ENCODE measurements around the gene PRSS38. TPM values are rescaled to one million over a fixed set of nuclear protein-coding genes. Genes with fewer than 3 reads are reported as not detected.
"Not testable (repeated sequence)": the region's sequence is repeated elsewhere in the genome, so short reads cannot be mapped to it uniquely, and the experiment has no call there.

PRSS38 gene
- total and polyA plus RNA-seq, 11 donors: not detected

DNA sequence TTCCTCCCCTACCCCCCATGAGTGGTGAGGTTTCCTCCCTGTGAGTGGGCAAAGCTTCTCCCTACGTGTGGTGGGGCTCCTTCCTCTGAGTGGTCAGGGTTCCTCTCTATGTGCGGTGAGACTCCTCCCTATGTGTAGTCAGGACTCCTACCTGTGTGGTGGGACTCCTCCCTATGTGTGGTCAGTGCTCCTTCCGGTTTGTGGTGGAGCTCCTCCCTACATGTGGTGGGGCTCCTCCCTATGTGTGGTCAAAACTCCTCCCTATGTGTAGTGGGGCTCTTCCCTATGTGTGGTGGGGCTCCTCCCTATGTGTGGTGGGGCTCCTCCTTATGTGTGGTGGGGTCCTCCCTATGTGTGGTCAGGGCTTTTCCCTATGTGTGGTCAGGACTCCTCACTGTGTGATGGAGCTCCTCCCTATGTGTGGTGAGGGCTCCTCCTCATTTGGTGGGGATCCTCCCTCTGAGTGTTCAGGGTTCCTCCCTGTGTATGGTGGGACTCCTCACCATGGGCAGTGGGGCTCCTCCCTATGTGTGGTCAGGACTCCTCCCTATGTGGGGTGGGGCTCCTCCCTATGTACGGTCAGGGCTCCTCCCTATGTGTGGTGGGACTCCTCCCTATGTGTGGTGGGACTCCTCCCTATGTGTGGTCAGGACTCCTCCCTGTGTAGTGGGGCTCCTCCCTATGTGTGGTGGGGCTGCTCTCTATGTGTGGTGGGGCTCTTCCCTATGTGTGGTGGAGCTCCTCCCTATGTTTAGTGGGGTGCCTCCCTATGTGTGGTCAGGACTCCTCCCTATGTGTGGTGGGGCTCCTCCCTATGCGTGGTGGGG is 29.1 kb downstream of the PRSS38 start:
- no peaks in the 10 kb centered on the region for H3K4me1 ChIP-seq
- TF ChIP-seq, protein P1, sequence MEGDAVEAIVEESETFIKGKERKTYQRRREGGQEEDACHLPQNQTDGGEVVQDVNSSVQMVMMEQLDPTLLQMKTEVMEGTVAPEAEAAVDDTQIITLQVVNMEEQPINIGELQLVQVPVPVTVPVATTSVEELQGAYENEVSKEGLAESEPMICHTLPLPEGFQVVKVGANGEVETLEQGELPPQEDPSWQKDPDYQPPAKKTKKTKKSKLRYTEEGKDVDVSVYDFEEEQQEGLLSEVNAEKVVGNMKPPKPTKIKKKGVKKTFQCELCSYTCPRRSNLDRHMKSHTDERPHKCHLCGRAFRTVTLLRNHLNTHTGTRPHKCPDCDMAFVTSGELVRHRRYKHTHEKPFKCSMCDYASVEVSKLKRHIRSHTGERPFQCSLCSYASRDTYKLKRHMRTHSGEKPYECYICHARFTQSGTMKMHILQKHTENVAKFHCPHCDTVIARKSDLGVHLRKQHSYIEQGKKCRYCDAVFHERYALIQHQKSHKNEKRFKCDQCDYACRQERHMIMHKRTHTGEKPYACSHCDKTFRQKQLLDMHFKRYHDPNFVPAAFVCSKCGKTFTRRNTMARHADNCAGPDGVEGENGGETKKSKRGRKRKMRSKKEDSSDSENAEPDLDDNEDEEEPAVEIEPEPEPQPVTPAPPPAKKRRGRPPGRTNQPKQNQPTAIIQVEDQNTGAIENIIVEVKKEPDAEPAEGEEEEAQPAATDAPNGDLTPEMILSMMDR (IDR thresholded peaks at IDR 0.05): no peak
- TF ChIP-seq POLR2A (IDR thresholded peaks at IDR 0.05): no peak
- H3K4me3 ChIP-seq: no peak overlapping the region
- no peak for DNase-seq
- WGBS, 4 donors: 75 to 88% (median 81%) methylated on average over 4 to 5 of the region's 5 CpGs
- no peak for ATAC-seq
- H3K27ac ChIP-seq: no peak overlapping the region
- H3K9me3 ChIP-seq: peaks cover 0 to 9% (median 3%) of the 10 kb centered on the region in 12 donors
- no peaks in the 10 kb centered on the region for H3K27me3 ChIP-seq
- no peaks in the 10 kb centered on the region for H3K36me3 ChIP-seq
- intact Hi-C loops (cut with DNase I): no loop called here

DNA sequence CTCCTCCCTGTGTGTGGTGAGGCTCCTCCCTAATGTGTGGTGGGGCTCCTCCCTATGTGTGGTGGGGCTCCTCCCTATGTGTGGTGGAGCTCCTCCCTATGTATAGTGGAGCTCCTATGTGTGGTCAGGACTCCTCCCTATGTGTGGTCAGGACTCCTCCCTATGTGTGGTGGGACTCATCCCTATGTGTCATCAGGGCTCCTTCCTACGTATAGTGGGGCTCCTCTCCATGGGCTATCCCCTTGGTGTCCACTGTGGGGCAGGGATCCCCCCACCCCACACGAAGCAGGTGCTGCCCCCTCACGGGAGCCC is 29.6 kb downstream of the PRSS38 start:
- intact Hi-C loops (cut with DNase I): no loop called here
- Histone ChIP-seq H3K27ac (no peak overlapping the region), H3K9me3 (peaks cover 0 to 9% (median 3%) of the 10 kb centered on the region in 12 donors), H3K4me3 (no peak overlapping the region), H3K36me3 (no peaks in the 10 kb centered on the region), H3K27me3 (no peaks in the 10 kb centered on the region), H3K4me1 (no peaks in the 10 kb centered on the region)
- ATAC-seq (no peak), DNase-seq (no peak)
- 80 to 85% (median 83%) methylated on average over 1 to 3 of the region's 3 CpGs for WGBS, 4 donors
- TF ChIP-seq POLR2A (IDR thresholded peaks at IDR 0.05): no peak
- TF ChIP-seq, protein P1 (IDR thresholded peaks at IDR 0.05): no peak

GRCh38 chr1:227845519-227845918 is 30.0 kb downstream of the PRSS38 start:
- peaks cover 0 to 9% (median 3%) of the 10 kb centered on the region in 12 donors for H3K9me3 ChIP-seq
- no peaks in the 10 kb centered on the region for H3K36me3 ChIP-seq
- 83 to 93% (median 89%) methylated on average over 5 to 7 of the region's 7 CpGs for WGBS, 4 donors
- ATAC-seq (no peak), DNase-seq (no peak)
- H3K4me1 ChIP-seq: no peaks in the 10 kb centered on the region
- no peak for TF ChIP-seq POLR2A (IDR thresholded peaks at IDR 0.05)
- TF ChIP-seq, protein P1 (IDR thresholded peaks at IDR 0.05): no peak
- no peak overlapping the region for H3K27ac ChIP-seq
- H3K27me3 ChIP-seq: no peaks in the 10 kb centered on the region
- H3K4me3 ChIP-seq: no peak overlapping the region
- intact Hi-C loops (cut with DNase I): no loop called here

DNA sequence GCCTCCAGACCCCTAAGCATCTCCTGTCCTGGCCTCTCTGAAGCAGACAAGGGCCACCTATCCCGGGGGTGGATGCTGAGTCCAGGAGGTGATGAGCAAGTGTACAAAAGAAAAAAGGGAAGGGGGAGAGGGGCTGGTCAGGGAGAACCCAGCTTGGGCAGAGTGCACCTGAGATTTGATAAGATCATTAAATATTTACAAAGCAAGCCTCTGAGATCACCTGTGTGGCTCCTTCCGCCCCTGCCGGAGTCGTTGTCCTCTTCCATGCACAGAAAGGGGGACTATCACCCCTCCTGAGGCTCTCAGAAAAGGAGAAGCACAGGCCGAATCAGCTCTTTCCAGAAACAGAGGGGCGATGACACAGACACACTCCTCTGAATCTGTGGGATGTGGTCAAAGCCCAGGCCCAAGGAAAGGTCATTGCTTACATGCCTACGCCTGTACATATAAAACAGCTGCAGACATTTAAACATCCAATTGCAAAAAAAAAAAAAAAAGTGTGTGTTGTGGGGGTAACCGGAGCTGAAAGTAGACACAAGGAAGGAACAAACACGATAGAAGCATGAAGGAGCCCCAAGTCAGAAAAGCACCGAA is 30.9 kb downstream of the PRSS38 start:
- no peak for ATAC-seq
- 74 to 83% (median 83%) methylated on average over 10 of the region's 10 CpGs for WGBS, 4 donors
- no peaks in the 10 kb centered on the region for H3K4me1 ChIP-seq
- intact Hi-C loops (cut with DNase I): no loop called here
- H3K36me3 ChIP-seq: no peaks in the 10 kb centered on the region
- no peak for TF ChIP-seq POLR2A (IDR thresholded peaks at IDR 0.05)
- TF ChIP-seq, protein P1 (IDR thresholded peaks at IDR 0.05): no peak
- H3K9me3 ChIP-seq: peaks cover 0 to 9% (median 3%) of the 10 kb centered on the region in 12 donors
- no peak for DNase-seq
- H3K4me3 ChIP-seq: no peak overlapping the region
- no peaks in the 10 kb centered on the region for H3K27me3 ChIP-seq
- no peak overlapping the region for H3K27ac ChIP-seq

- ATAC-seq; H3K27ac ChIP-seq; H3K9me3 ChIP-seq; H3K27me3 ChIP-seq; H3K4me3 ChIP-seq; H3K4me1 ChIP-seq; H3K36me3 ChIP-seq; intact Hi-C loops (cut with DNase I); DNase-seq: not testable (repeated sequence)
- 83 to 88% (median 86%) methylated on average over 4 of the region's 4 CpGs for WGBS, 4 donors
These were observed 31.6 kb downstream of the PRSS38 start for GRCh38 chr1:227847046-227847445.
